Tibial artery (tissue), 4 donors: ENCODE results near the gene SCFD1.

Source experiments
- DNase-seq, 2 donors: peaks; one replicate each; pipeline ENCODE4 v3.0.0-alpha.2; 2019
- H3K27ac ChIP-seq, 2 donors: fragments of 200-600 bp; sonication (generic) in 1 of 2; 1 replicate in 1 of 2; 2 replicates in 1 of 2; pipeline ENCODE4 v1.5.1; 2018 to 2019; ENCODE audit warnings: mild to moderate bottlenecking in 1 of 2
- H3K27me3 ChIP-seq, 2 donors: fragments of 200-600 bp; sonication (generic) in 1 of 2; one replicate each; pipeline versions ENCODE4 v1.5.1 to v1.6.0; 2016 to 2019
- H3K36me3 ChIP-seq, 3 donors: fragments of 200-600 bp; sonication (generic) in 2 of 3; one replicate each; pipeline ENCODE4 v1.5.1; 2016 to 2019; ENCODE audit warnings: mild to moderate bottlenecking in 2 of 3
- H3K4me1 ChIP-seq, 4 donors: fragments of 200-600 bp; sonication (generic) in 2 of 4; 1 replicate in 3 of 4; 2 replicates in 1 of 4; pipeline ENCODE4 v1.5.1; 2016 to 2019
- H3K4me3 ChIP-seq, 2 donors: fragments of 200-600 bp; sonication (generic) in 1 of 2; 1 replicate in 1 of 2; 2 replicates in 1 of 2; pipeline ENCODE4 v1.5.1; 2018 to 2019; ENCODE audit warnings: mild to moderate bottlenecking in 2 of 2
- H3K9me3 ChIP-seq, 3 donors: fragments of 200-600 bp; sonication (generic) in 1 of 3; one replicate each; pipeline ENCODE4 v1.5.1; 2016 to 2019
- intact Hi-C: fragments of 100-400 bp; cut with DNase I; formaldehyde crosslinking; loops from one replicate; pipeline ENCODE4 v1.15.0; 2023; ENCODE audit warnings: low total_unique reads
- TF ChIP-seq, protein P1 (sequence below), 2 experiments: fragments of 200-600 bp in 1 of 2; fragments of 450-650 bp in 1 of 2; IDR thresholded peaks; one replicate each; pipeline ENCODE4 v1.5.1; 2017 to 2019; ENCODE audit warnings: antibody characterized with exemption in 2 of 2, mild to moderate bottlenecking in 1 of 2, moderate library complexity in 1 of 2

The SCFD1 gene

DNA sequence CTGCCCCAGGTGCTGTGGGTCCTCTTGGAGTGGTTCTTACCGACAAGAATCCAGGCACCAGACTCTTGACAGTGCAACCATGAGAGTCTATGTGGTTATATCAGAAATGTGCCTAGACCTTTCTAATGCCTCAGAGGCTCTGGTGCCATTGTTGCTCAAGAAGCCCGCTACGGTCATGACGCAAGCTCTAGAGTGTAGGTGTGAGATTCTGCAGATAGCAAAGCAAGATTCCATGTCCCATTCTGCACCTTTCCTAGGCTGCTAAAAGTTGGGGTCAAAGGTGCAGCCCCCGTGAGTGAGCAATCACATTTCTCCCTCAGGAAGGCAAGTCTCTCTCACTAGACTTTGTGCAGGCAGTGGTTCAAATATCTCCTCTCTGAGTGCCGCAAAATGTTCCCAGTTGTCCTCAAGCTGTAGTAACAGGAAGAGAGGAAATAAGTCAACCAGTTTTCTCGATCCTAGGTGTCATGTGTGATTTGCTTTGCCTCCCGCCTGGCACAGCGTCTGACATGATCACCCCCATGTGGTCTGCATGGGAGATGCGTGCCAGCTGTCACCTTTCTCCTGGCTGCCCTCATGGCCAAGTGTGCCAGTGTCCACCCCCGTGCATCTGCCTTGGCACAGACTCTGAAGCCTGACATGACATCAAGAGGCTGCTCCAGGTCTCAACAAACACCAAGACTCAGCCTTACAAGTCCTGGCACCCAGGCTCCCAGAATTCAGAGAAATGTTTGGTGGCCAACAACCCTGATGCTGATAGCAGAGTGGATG is 129.7 kb downstream of the SCFD1 start:
- no peak for DNase-seq
- H3K4me1 ChIP-seq, result peaks cover 0 to 14% (median 0%) of the 10 kb centered on the region in 4 donors
- TF ChIP-seq, protein P1, sequence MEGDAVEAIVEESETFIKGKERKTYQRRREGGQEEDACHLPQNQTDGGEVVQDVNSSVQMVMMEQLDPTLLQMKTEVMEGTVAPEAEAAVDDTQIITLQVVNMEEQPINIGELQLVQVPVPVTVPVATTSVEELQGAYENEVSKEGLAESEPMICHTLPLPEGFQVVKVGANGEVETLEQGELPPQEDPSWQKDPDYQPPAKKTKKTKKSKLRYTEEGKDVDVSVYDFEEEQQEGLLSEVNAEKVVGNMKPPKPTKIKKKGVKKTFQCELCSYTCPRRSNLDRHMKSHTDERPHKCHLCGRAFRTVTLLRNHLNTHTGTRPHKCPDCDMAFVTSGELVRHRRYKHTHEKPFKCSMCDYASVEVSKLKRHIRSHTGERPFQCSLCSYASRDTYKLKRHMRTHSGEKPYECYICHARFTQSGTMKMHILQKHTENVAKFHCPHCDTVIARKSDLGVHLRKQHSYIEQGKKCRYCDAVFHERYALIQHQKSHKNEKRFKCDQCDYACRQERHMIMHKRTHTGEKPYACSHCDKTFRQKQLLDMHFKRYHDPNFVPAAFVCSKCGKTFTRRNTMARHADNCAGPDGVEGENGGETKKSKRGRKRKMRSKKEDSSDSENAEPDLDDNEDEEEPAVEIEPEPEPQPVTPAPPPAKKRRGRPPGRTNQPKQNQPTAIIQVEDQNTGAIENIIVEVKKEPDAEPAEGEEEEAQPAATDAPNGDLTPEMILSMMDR (IDR thresholded peaks at IDR 0.05), result no peak

GRCh38 chr14:30753452-30753851 is 131.3 kb downstream of the SCFD1 start:
- no peak for DNase-seq
- H3K27me3 ChIP-seq, result no peaks in the 10 kb centered on the region
- H3K9me3 ChIP-seq, result no peaks in the 10 kb centered on the region
- TF ChIP-seq, protein P1 (IDR thresholded peaks at IDR 0.05), result no peak
- H3K4me3 ChIP-seq, result no peak overlapping the region
- intact Hi-C loops, result no loop called here
- no peak overlapping the region for H3K27ac ChIP-seq
- H3K36me3 ChIP-seq, result no peaks in the 10 kb centered on the region
- H3K4me1 ChIP-seq, result no peaks in the 10 kb centered on the region

More for the DNA sequence above, 129.7 kb downstream of the SCFD1 start:
- Histone ChIP-seq H3K9me3 (no peaks in the 10 kb centered on the region), H3K4me3 (no peak overlapping the region), H3K27me3 (no peaks in the 10 kb centered on the region), H3K27ac (no peak overlapping the region), H3K36me3 (no peaks in the 10 kb centered on the region)
- intact Hi-C loops, result no loop called here

GRCh38 chr14:30754778-30755177 is 132.7 kb downstream of the SCFD1 start:
- H3K27me3 ChIP-seq, result no peaks in the 10 kb centered on the region
- H3K4me1 ChIP-seq, result no peaks in the 10 kb centered on the region
- no peaks in the 10 kb centered on the region for H3K36me3 ChIP-seq
- H3K27ac ChIP-seq, result no peak overlapping the region
- TF ChIP-seq, protein P1 (IDR thresholded peaks at IDR 0.05), result no peak
- H3K9me3 ChIP-seq, result no peaks in the 10 kb centered on the region
- intact Hi-C loops, result no loop called here
- DNase-seq, result no peak
- H3K4me3 ChIP-seq, result no peak overlapping the region

- intact Hi-C loops, result no loop called here
- Histone ChIP-seq H3K36me3 (no peaks in the 10 kb centered on the region), H3K27ac (no peak overlapping the region), H3K9me3 (no peaks in the 10 kb centered on the region), H3K4me1 (no peaks in the 10 kb centered on the region), H3K27me3 (no peaks in the 10 kb centered on the region), H3K4me3 (no peak overlapping the region)
- no peak for DNase-seq
- TF ChIP-seq, protein P1 (IDR thresholded peaks at IDR 0.05), result no peak
Observed at GRCh38 chr14:30756594-30756993, 134.5 kb downstream of the SCFD1 start.

- DNase-seq, result no peak
- H3K27ac ChIP-seq, result no peak overlapping the region
Observed at GRCh38 chr14:30757082-30757481, 135.0 kb downstream of the SCFD1 start.

More at GRCh38 chr14:30757082-30757481, 135.0 kb downstream of the SCFD1 start:
- TF ChIP-seq, protein P1 (IDR thresholded peaks at IDR 0.05), result no peak
- Histone ChIP-seq H3K9me3 (no peaks in the 10 kb centered on the region), H3K4me1 (no peaks in the 10 kb centered on the region), H3K4me3 (no peak overlapping the region), H3K27me3 (no peaks in the 10 kb centered on the region), H3K36me3 (no peaks in the 10 kb centered on the region)
- intact Hi-C loops, result no loop called here
